Right lobe of liver (tissue), 6 donors: ENCODE measurements around the gene IGF2BP3. TPM values are rescaled to one million over a fixed set of nuclear protein-coding genes. Genes with fewer than 3 reads are reported as not detected.
A peak's percentile ranks its signal among the peaks of the same experiment; 100 is the strongest.

Source experiments
- ATAC-seq, 4 donors: fragments of 200-7000 bp; cut with Tn5 transposase; one replicate each; pipeline ENCODE4 v1.9.1; 2020; ENCODE audit warnings: mild to moderate bottlenecking in 4 of 4, moderate library complexity in 4 of 4
- DNase-seq, 3 donors: peaks; one replicate each; pipeline ENCODE4 v3.0.0-alpha.2; 2020
- H3K27ac ChIP-seq, 3 donors: fragments of 200-600 bp; one replicate each; pipeline ENCODE4 v1.8.0; 2022
- H3K27me3 ChIP-seq, 2 donors: fragments of 200-600 bp; one replicate each; pipeline ENCODE4 v1.8.0; 2022
- H3K36me3 ChIP-seq, 4 donors: fragments of 200-600 bp; sonication (generic) in 1 of 4; one replicate each; pipeline versions ENCODE4 v1.5.1 to v1.8.0; 2017 to 2022; ENCODE audit warnings: control low read depth in 1 of 4
- H3K4me1 ChIP-seq, 4 donors: fragments of 200-600 bp; sonication (generic) in 1 of 4; one replicate each; pipeline versions ENCODE4 v1.5.1 to v1.8.0; 2017 to 2022; ENCODE audit warnings: control low read depth in 1 of 4
- H3K4me3 ChIP-seq, 3 donors: fragments of 200-600 bp; one replicate each; pipeline ENCODE4 v1.8.0; 2022
- H3K9me3 ChIP-seq, 4 donors: fragments of 200-600 bp; sonication (generic) in 1 of 4; one replicate each; pipeline versions ENCODE4 v1.5.1 to v1.8.0; 2017 to 2022; ENCODE audit warnings: control low read depth in 1 of 4
- POLR2A ChIP-seq: fragments of 450-650 bp; IDR thresholded peaks from one replicate; pipeline ENCODE4 v1.6.1; 2017; ENCODE audit warnings: antibody characterized with exemption, mild to moderate bottlenecking
- WGBS: methylation state at CpG from one replicate; pipeline ENCODE4 v1.1.6; 2018; ENCODE audit warnings: low coverage, low lambda C conversion rate; ENCODE audit not compliant: insufficient coverage; ENCODE audit errors: missing lambda C conversion rate; 5-methylcytosine and 5-hydroxymethylcytosine counted together
- intact Hi-C, 2 donors: fragments of 100-400 bp; cut with DNase I; formaldehyde crosslinking; loops; one replicate each; pipeline versions ENCODE4 v1.11.2 to v1.14.1; 2022
- total RNA-seq, 6 experiments: library from RNA; depleted of rRNA in 2 of 6; stranded (reverse); fragments of >200 nt in 2 of 6; fragmentation: NEBNext Ultra II Directional in 3 of 6; extraction: Animal tissue kit (Norgen Biotek cat#: 25700) in 3 of 6; gene quantifications; one replicate each; pipeline versions ENCODE4 v1.1.0 to v1.2.4, GENCODE V29; 2016 to 2023
- TF ChIP-seq, protein P1 (sequence below), 4 donors: fragments of 200-600 bp in 3 of 4; fragments of 450-650 bp in 1 of 4; IDR thresholded peaks; one replicate each; pipeline versions ENCODE4 v1.5.1 to v1.8.0; 2016 to 2022; ENCODE audit warnings: antibody characterized with exemption in 4 of 4, mild to moderate bottlenecking in 2 of 4
- donor health status: DM: no; HTN: yes; CAD: no.
- donor health status: DM: no; HTN: no; CAD: no.
- donor health status: DM: no; HTN: no; CAD: no.
- donor health status: DM: no; HTN: yes; CAD: no.
- donor health status: DM: no; HTN: yes; CAD: no.

The IGF2BP3 gene
- total RNA-seq, 6 experiments from 2014 or later, result 0.12 to 0.64 (median 0.19) TPM; not detected in 1

DNA sequence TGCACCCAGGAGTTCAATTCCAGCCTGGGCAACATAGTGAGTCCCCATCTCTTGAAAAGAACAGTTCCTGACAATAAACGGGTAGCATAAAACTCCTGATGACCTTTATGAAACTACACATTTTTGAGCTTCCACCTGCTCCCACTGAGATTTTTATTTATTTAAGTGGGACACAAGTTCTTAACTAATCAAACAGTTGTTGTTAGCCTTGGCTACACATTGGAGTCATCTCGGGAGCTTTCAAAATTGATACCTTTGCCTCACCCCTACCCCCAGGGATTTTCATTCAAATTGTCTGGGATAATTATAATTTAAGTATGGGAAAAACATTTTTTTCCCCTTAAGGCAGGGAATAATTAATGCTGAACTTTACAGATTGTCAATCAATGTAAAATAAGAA lies 131.9 kb downstream of the IGF2BP3 start:
- 37% methylated on average over 2 of the region's 2 CpGs for WGBS
- Histone ChIP-seq H3K9me3 (no peaks in the 10 kb centered on the region), H3K27ac (no peak overlapping the region), H3K36me3 (no peaks in the 10 kb centered on the region), H3K4me3 (no peak overlapping the region), H3K27me3 (no peaks in the 10 kb centered on the region), H3K4me1 (peaks cover 0 to 52% (median 11%) of the 10 kb centered on the region in 4 donors)
- intact Hi-C loops, result no loop called here
- peak in 3 of 4 donors; percentile 20 to 63 (median 28) for ATAC-seq
- TF ChIP-seq, protein P1, sequence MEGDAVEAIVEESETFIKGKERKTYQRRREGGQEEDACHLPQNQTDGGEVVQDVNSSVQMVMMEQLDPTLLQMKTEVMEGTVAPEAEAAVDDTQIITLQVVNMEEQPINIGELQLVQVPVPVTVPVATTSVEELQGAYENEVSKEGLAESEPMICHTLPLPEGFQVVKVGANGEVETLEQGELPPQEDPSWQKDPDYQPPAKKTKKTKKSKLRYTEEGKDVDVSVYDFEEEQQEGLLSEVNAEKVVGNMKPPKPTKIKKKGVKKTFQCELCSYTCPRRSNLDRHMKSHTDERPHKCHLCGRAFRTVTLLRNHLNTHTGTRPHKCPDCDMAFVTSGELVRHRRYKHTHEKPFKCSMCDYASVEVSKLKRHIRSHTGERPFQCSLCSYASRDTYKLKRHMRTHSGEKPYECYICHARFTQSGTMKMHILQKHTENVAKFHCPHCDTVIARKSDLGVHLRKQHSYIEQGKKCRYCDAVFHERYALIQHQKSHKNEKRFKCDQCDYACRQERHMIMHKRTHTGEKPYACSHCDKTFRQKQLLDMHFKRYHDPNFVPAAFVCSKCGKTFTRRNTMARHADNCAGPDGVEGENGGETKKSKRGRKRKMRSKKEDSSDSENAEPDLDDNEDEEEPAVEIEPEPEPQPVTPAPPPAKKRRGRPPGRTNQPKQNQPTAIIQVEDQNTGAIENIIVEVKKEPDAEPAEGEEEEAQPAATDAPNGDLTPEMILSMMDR (IDR thresholded peaks at IDR 0.05), result no peak
- no peak for TF ChIP-seq POLR2A
- no peak for DNase-seq

- Histone ChIP-seq H3K9me3 (no peaks in the 10 kb centered on the region), H3K27ac (no peak overlapping the region), H3K4me1 (peaks cover 0 to 63% (median 11%) of the 10 kb centered on the region in 4 donors), H3K27me3 (no peaks in the 10 kb centered on the region), H3K4me3 (no peak overlapping the region), H3K36me3 (no peaks in the 10 kb centered on the region)
- DNase-seq (no peak), ATAC-seq (no peak)
- TF ChIP-seq, protein P1 (IDR thresholded peaks at IDR 0.05), result no peak
- TF ChIP-seq POLR2A, result no peak
- intact Hi-C loops, result no loop called here
Measured at GRCh38 chr7:23337374-23337773, 132.9 kb downstream of the IGF2BP3 start.

- no peaks in the 10 kb centered on the region for H3K36me3 ChIP-seq
- H3K4me1 ChIP-seq, result peaks cover 0 to 64% (median 11%) of the 10 kb centered on the region in 4 donors
- no peak overlapping the region for H3K27ac ChIP-seq
- DNase-seq, result no peak
- intact Hi-C loops, result no loop called here
- TF ChIP-seq, protein P1 (IDR thresholded peaks at IDR 0.05), result no peak
- TF ChIP-seq POLR2A, result no peak
- 43% methylated on average over 6 of the region's 6 CpGs for whole genome bisulfite sequencing
- H3K4me3 ChIP-seq, result no peak overlapping the region
- peak in 1 of 4 donors; percentile 46 for ATAC-seq
- no peaks in the 10 kb centered on the region for H3K9me3 ChIP-seq
- no peaks in the 10 kb centered on the region for H3K27me3 ChIP-seq
Measured at GRCh38 chr7:23336799-23337283, 133.4 kb downstream of the IGF2BP3 start.

DNA sequence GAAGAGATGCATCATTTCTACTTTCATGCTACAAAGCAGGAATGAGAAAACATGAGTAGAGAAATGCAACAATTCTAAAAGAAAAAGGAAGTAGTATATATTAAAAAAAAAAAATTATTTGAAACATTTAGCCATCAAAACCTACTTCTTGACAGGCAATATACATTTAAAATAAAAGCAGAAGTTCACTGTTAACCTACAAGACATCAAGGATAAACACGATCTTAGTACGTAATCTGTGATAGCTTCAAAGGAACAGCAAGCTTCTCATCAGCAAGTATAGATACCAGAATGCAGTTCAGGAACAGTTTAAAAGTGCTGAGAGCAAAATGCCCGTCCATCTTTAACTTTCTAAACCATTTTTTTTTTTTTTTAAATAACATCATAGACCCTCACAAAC lies 134.2 kb downstream of the IGF2BP3 start:
- Histone ChIP-seq H3K4me1 (peaks cover 0 to 64% (median 11%) of the 10 kb centered on the region in 4 donors), H3K4me3 (no peak overlapping the region), H3K36me3 (no peaks in the 10 kb centered on the region), H3K27ac (no peak overlapping the region), H3K27me3 (no peaks in the 10 kb centered on the region), H3K9me3 (no peaks in the 10 kb centered on the region)
- DNase-seq, result no peak
- WGBS, result 56% methylated on average over 3 of the region's 3 CpGs
- no peak for ATAC-seq
- intact Hi-C loops, result no loop called here
- TF ChIP-seq POLR2A, result no peak
- TF ChIP-seq, protein P1 (IDR thresholded peaks at IDR 0.05), result no peak

DNA sequence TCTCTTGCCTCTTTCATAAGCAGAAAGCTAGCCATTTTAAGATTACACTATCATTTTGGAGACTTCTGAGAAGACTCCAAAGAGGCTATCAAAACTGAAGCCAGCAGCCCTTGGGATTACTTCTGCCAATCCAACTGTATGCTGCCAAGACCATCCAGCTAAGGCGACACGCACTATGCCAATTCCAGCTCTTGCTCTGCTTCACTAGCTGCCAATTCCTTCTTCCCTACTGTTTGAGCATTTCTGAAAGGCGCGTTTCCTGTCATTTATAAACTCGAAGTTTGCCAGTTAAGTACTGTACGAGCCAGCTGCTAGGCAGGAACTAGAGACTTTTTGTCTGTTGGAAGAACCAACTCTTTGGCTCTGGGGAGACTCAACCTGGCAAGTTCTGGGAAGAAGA lies 134.7 kb downstream of the IGF2BP3 start:
- ATAC-seq (peak in 3 of 4 donors; percentile 9 to 31 (median 18)), DNase-seq (no peak)
- Histone ChIP-seq H3K4me1 (peaks cover 0 to 64% (median 11%) of the 10 kb centered on the region in 4 donors), H3K27ac (no peak overlapping the region), H3K36me3 (no peaks in the 10 kb centered on the region), H3K9me3 (no peaks in the 10 kb centered on the region), H3K4me3 (no peak overlapping the region), H3K27me3 (no peaks in the 10 kb centered on the region)
- TF ChIP-seq, protein P1 (IDR thresholded peaks at IDR 0.05), result no peak
- TF ChIP-seq POLR2A, result no peak
- 18% methylated on average over 6 of the region's 6 CpGs for WGBS
- intact Hi-C loops, result no loop called here
